Naive B cell (primary cell): ENCODE results near the gene RBFOX2. TPM values are rescaled to one million over a fixed set of nuclear protein-coding genes. Genes with fewer than 3 reads are reported as not detected.

Experiments used
- ATAC-seq, 2 donors: fragments of 150-1000 bp; cut with Tn5 transposase; 2 replicates each; pipeline ENCODE4 v1.10.0; 2021; ENCODE audit warnings: low read depth in 2 of 2, mild to moderate bottlenecking in 2 of 2, moderate library complexity in 2 of 2
- DNase-seq: peaks from one replicate; pipeline ENCODE4 v3.0.0; 2022
- H3K27ac Mint-ChIP-seq, 6 donors: one replicate each; pipeline ENCODE4 v1.8.0; 2020 to 2022; ENCODE audit warnings: mild to moderate bottlenecking in 6 of 6, mixed read lengths in 6 of 6, moderate library complexity in 5 of 6, inconsistent platforms in 2 of 6
- H3K27me3 Mint-ChIP-seq, 3 donors: one replicate each; pipeline ENCODE4 v1.8.0; 2021 to 2022; ENCODE audit warnings: mixed read lengths in 3 of 3, mild to moderate bottlenecking in 1 of 3
- H3K36me3 Mint-ChIP-seq, 2 donors: one replicate each; pipeline ENCODE4 v1.8.0; 2020 to 2022; ENCODE audit warnings: mixed read lengths in 2 of 2, inconsistent platforms in 1 of 2, mild to moderate bottlenecking in 1 of 2
- H3K4me1 Mint-ChIP-seq, 3 donors: one replicate each; pipeline ENCODE4 v1.8.0; 2020 to 2022; ENCODE audit warnings: mixed read lengths in 3 of 3, inconsistent platforms in 1 of 3, mild to moderate bottlenecking in 1 of 3, moderate library complexity in 1 of 3
- H3K4me3 Mint-ChIP-seq, 8 donors: one replicate each; pipeline ENCODE4 v1.8.0; 2020 to 2022; ENCODE audit warnings: mild to moderate bottlenecking in 8 of 8, mixed read lengths in 8 of 8, moderate library complexity in 8 of 8, inconsistent platforms in 2 of 8
- H3K9me3 Mint-ChIP-seq, 7 donors: one replicate each; pipeline ENCODE4 v1.8.0; 2020 to 2022; ENCODE audit warnings: mixed read lengths in 7 of 7, mild to moderate bottlenecking in 5 of 7, inconsistent platforms in 2 of 7, moderate library complexity in 1 of 7
- polyA plus RNA-seq, 6 donors: library from polyadenylated mRNA; unstranded; fragments of 300-500 nt; fragmentation: Illumina TruSeq; gene quantifications; one replicate each; pipeline ENCODE4 v1.2.3, GENCODE V29; 2021; ENCODE audit warnings: low read depth in 6 of 6

Gene RBFOX2
- polyA plus RNA-seq, 6 donors from 2014 or later: not detected

DNA sequence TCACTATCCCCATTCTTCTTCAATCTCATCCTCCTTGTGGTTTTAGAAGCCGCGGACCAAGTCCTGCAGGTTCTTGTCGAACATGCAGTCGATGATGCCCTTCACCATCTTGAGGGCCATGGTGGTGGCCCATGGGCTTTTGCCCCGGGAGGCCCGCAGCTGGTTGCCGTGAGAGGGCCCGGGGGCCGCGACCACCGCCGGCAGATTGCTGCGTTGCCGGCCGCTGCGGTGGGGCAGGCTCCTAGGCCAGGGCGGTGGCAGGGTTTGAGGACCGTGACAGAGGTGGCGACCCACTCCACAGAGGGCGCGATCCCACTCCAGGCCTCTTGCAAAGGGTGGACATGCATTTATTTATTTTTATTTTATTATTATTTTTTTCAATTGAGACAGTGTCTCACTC, 244.0 kb downstream of the RBFOX2 start:
- no peak overlapping the region for H3K4me3 Mint-ChIP-seq
- H3K9me3 Mint-ChIP-seq: no peaks in the 10 kb centered on the region
- ATAC-seq (no peak), DNase-seq (no peak)
- no peaks in the 10 kb centered on the region for H3K36me3 Mint-ChIP-seq
- no peak overlapping the region for H3K27ac Mint-ChIP-seq
- H3K4me1 Mint-ChIP-seq: no peaks in the 10 kb centered on the region
- H3K27me3 Mint-ChIP-seq: peaks cover 16 to 20% (median 18%) of the 10 kb centered on the region in 3 donors

DNA sequence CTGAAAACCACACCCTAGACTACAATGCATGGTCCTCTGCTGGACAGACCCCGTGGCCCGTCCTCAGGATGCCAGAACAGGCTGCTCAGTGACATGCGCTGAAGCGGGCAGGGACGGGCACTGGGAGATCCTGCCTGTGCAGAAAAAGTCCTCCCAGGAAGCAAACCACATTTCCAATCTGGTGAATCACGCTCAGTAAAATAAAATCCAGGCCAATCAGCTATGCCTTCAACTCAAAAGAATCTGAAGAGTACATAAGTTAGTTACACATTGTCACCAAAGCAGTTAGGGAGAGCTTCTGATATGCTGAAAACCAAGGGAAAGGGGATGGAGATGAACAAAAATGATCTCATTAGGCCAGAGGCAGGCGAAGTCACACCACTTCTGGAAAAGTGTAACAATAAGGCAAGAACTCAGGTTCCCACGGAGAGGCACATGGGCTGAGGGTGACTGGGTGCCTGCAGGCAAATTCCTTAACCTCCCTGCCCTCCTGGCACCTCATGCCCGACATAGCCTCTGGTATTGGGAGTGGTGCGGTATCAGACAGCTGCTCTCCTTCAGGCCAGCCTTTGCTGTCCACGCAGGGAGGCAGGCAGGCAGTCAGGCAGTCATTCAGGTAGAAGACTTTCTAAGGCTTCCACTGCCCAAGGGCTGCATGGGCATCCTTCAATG, 244.5 kb downstream of the RBFOX2 start:
- H3K9me3 Mint-ChIP-seq: no peaks in the 10 kb centered on the region
- no peaks in the 10 kb centered on the region for H3K36me3 Mint-ChIP-seq
- ATAC-seq: no peak

DNA sequence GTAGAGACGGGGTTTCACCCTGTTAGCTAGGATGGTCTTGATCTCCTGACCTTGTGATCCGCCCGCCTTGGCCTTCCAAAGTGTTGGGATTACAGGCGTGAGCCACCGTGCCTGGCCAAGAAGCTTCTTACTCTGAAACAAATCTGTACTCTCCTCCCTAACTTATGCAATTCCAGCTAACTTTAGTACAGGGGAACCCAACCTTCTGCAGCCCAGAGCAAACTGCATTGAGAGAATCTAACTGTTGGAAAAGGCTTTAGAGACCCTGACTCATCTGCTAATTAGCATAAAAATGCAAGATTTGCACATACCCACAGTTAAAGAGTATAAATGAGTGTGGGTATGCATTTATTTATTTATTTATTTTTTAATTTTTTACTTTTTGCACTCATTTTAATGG, 246.1 kb downstream of the RBFOX2 start:
- no peak overlapping the region for H3K4me3 Mint-ChIP-seq
- no peaks in the 10 kb centered on the region for H3K9me3 Mint-ChIP-seq
- no peak overlapping the region for H3K27ac Mint-ChIP-seq
- H3K36me3 Mint-ChIP-seq: no peaks in the 10 kb centered on the region
- H3K4me1 Mint-ChIP-seq: no peaks in the 10 kb centered on the region
- no peak for ATAC-seq
- DNase-seq: no peak
- H3K27me3 Mint-ChIP-seq: peaks cover 12 to 16% (median 14%) of the 10 kb centered on the region in 3 donors

More for the DNA sequence above, 244.5 kb downstream of the RBFOX2 start:
- no peak for DNase-seq
- Mint-ChIP-seq H3K4me3 (no peak overlapping the region), H3K27me3 (peaks cover 13 to 18% (median 16%) of the 10 kb centered on the region in 3 donors), H3K4me1 (no peaks in the 10 kb centered on the region), H3K27ac (no peak overlapping the region)

DNA sequence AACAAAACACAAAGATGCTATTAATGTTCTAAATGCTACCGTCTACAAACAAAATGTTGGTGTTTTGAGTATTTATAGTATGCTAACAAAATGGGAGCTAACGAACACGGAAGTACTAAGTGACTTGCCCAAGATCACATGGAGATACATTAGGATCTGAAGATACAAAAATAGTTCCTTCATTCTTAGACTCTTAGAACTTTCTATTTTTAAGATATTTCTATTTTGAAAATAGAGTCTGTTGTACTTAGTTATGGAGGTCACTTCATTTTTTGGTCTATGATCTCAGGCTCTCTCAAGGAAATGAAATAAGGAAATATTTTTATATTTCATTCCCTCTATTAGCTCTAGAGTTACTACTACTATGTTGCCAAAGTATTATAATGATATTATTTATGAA, 246.7 kb downstream of the RBFOX2 start:
- no peak for ATAC-seq
- H3K4me3 Mint-ChIP-seq: no peak overlapping the region
- H3K27me3 Mint-ChIP-seq: peaks cover 8 to 16% (median 14%) of the 10 kb centered on the region in 3 donors
- no peak overlapping the region for H3K27ac Mint-ChIP-seq
- no peaks in the 10 kb centered on the region for H3K4me1 Mint-ChIP-seq
- no peaks in the 10 kb centered on the region for H3K36me3 Mint-ChIP-seq
- no peaks in the 10 kb centered on the region for H3K9me3 Mint-ChIP-seq
- DNase-seq: no peak

DNA sequence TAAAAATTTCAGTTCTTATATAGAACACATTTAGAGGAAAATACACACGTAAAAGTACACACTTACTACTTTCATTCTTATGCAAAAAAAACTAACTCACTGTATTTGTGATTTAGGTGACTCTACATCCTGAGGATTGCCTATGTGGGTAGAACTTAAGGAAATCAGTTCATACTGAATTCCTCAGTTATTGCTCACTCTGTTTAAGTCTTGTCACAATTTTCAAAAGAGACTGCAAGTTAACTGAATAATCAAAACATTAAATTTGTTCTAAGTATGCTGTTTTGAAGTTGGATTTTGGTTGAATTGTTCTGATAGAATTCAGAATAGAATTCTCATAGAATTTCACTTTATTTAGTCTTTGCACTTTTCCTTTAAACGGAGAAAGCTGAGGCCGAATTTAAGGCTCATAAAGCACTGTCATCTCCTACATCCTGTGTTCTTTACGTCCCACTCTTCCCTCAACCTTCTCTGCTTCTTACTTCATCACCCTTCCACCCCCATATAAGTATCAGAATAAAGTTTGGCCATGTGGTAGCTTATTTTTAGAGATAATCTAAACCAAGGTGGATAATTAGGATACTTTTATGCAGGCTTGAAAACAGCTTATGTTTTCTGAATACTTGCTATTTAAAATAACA, 251.2 kb downstream of the RBFOX2 start:
- Mint-ChIP-seq H3K36me3 (no peaks in the 10 kb centered on the region), H3K27ac (no peak overlapping the region), H3K27me3 (peaks cover 6 to 20% (median 15%) of the 10 kb centered on the region in 3 donors), H3K4me3 (no peak overlapping the region), H3K4me1 (no peaks in the 10 kb centered on the region), H3K9me3 (no peaks in the 10 kb centered on the region)
- ATAC-seq (no peak), DNase-seq (no peak)

DNA sequence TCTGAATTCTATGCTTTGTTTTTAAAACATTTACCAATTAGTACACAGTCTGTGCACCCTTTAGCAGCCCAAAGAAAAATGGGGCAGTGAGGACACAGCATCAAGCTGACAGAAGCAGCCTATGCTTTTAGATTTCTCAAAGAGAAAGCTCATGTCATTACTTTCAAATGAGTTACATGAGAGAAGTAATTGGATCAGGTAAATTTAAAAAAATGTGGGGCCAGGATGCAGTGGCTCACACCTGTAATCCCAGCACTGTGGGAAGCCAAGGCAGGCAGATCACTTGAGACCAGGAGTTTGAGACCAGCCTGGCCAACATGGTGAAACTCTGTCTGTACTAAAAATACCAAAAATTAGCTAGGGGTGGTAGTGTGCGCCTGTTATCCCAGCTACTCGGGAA, 253.3 kb downstream of the RBFOX2 start:
- H3K27me3 Mint-ChIP-seq: peaks cover 6 to 20% (median 12%) of the 10 kb centered on the region in 3 donors
- no peak for DNase-seq
- H3K27ac Mint-ChIP-seq: no peak overlapping the region
- no peaks in the 10 kb centered on the region for H3K36me3 Mint-ChIP-seq
- H3K9me3 Mint-ChIP-seq: no peaks in the 10 kb centered on the region
- no peaks in the 10 kb centered on the region for H3K4me1 Mint-ChIP-seq
- H3K4me3 Mint-ChIP-seq: no peak overlapping the region
- ATAC-seq: no peak

DNA sequence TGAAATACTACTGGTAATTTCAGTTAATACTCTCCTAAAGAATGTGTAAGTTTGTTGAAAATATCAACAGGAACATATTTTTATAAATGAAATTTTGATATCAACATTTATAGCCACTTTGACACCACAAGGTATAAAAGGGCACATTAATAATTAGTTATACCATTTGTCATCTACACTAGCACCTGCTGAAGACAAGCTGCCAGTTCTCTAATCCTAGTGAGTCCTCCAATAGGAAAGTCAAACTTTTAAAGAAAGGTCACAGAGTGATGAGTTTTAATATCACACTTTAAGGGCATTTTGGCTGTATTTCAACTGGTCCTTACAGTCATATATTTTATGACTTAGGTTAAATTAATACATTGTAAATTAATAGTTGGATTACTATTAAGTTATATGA, 258.6 kb downstream of the RBFOX2 start:
- Mint-ChIP-seq H3K4me1 (no peaks in the 10 kb centered on the region), H3K4me3 (no peak overlapping the region), H3K27ac (no peak overlapping the region), H3K36me3 (no peaks in the 10 kb centered on the region), H3K9me3 (no peaks in the 10 kb centered on the region), H3K27me3 (peaks cover 13 to 37% (median 29%) of the 10 kb centered on the region in 3 donors)
- ATAC-seq: no peak
- DNase-seq: no peak

DNA sequence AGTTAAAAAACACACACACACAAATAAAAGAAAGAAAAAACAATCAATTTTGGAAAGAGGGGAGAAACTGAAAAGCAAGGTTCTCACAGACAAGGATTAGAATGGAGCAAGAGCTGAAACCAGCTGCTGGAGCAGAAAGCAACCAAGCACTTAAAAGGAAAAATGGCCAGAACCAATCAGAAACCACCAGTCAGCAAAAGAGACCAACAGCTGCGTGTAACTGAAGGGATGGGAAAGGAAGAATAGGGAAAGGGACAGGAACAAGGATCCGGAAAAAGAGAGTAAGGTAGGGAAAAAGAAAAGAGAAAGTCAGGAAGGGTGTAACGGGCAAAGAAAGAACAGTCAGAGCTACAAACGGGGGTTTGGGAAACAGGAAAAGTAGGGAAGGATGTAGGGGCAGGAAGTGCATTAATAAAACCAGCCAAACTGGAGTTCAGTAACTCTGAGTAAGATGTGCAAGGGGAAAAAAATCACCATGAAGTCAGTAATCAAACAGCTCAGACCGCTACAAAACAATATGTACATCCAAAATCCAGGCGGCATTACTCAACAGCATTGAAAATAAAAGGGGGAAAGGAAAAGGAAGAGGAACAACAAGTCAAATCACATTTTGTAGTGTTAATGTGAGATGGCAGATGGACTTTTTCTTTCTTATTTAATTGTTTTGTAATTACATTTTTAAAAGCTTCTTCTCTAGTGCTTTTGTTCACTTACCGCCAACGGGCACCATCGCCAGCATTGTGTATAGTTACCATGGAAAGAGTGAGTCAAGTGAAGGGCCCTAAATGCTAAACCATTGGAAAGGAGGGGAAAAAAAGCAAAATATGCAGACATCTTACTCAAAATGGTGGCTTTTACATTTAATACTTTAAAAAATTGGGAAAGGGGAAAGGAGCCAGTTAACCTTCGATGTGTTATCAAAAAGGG, 261.7 kb downstream of the RBFOX2 start:
- Mint-ChIP-seq H3K27me3 (peaks cover 27 to 37% (median 30%) of the 10 kb centered on the region in 3 donors), H3K9me3 (no peaks in the 10 kb centered on the region), H3K4me1 (no peaks in the 10 kb centered on the region), H3K36me3 (no peaks in the 10 kb centered on the region), H3K4me3 (no peak overlapping the region), H3K27ac (no peak overlapping the region)
- DNase-seq: no peak
- ATAC-seq: no peak

DNA sequence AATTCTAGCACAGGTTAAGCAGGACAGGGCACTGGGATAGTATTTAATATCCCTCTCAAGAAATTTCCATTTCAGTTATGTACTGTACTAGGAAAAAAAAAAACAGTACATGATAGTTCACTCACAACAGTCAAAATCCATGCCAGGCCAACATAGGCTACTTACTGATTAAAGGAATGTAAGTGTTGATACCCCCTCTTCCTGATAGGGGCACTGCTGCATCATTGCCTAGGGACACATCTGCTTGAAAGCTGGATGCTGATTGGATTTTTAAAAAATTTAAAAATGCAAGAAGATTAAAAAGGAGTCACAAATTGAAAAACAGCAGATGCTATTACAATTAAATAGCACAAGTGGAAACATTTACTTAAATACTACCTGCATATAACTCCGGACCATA, 267.6 kb downstream of the RBFOX2 start:
- no peak for ATAC-seq
- H3K36me3 Mint-ChIP-seq: no peaks in the 10 kb centered on the region
- peaks cover 53 to 72% (median 54%) of the 10 kb centered on the region in 3 donors for H3K27me3 Mint-ChIP-seq
- no peak overlapping the region for H3K27ac Mint-ChIP-seq
- no peaks in the 10 kb centered on the region for H3K4me1 Mint-ChIP-seq
- H3K9me3 Mint-ChIP-seq: peaks cover 0 to 3% (median 0%) of the 10 kb centered on the region in 7 donors
- no peak for DNase-seq
- H3K4me3 Mint-ChIP-seq: no peak overlapping the region

DNA sequence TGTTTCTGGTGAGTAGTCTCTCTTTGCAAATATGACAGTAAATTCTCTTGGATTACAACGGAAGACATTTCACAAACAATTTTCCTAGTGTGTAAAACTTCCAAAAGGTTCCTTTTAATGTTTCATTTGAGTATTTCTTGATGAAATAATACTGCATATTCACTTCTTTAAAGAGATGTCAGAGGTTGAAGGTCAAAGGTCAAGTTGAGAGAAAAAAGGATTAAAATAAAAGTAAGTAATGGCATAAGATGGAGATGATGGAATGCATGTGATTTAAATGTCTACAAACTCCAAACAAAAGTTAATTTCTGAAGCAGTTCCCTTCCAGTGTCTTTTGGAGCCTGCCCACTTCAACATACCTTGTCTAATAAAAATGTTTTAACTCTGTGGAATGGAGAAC, 270.2 kb downstream of the RBFOX2 start:
- Mint-ChIP-seq H3K4me1 (peaks cover 0 to 3% (median 0%) of the 10 kb centered on the region in 3 donors), H3K4me3 (no peak overlapping the region), H3K9me3 (peaks cover 0 to 3% (median 0%) of the 10 kb centered on the region in 7 donors), H3K27me3 (peaks cover 58 to 72% (median 62%) of the 10 kb centered on the region in 3 donors), H3K36me3 (no peaks in the 10 kb centered on the region), H3K27ac (no peak overlapping the region)
- no peak for ATAC-seq
- no peak for DNase-seq

DNA sequence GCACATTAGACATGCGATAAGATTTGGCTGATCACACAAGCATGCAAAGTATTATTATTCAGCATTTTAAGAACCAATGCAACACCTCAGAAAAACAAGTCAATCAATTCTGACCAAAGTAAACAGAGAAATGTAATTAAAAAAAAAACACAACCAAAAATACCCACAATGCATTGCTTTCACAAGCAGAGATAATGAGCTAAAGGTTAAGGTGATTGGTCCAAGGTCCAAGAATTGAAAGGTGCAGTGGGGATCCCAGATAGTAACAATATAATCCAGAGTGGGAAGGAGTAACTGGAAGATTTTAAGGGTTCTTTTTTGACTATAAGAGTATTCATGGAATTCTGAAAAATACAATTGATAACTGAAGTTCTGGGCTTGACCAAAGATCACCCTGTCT, 271.9 kb downstream of the RBFOX2 start:
- Mint-ChIP-seq H3K4me3 (no peak overlapping the region), H3K4me1 (peaks cover 10 to 13% (median 11%) of the 10 kb centered on the region in 3 donors), H3K36me3 (no peaks in the 10 kb centered on the region), H3K9me3 (peaks cover 0 to 3% (median 0%) of the 10 kb centered on the region in 7 donors), H3K27ac (no peak overlapping the region), H3K27me3 (peaks cover 74 to 83% (median 75%) of the 10 kb centered on the region in 3 donors)
- ATAC-seq (no peak), DNase-seq (no peak)

DNA sequence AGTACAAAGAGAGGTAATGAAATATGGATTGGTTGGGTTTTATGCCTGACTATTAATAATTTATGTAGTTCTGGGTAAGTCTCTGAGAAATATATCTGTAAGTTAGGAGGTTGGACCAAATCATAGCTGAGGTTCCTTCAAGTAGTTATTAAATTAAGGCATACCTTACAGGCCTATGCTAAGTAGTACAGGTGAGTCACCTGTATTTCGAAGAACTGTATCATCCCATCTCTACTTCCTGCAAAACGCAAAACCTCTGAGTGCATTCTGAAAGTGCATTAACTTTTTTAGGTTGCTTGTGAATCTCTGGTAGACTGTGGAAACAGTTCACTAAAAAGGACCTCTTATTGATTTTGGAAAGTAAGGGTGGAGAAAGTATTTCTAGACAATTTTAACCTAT, 273.9 kb downstream of the RBFOX2 start:
- peaks cover 75 to 84% (median 82%) of the 10 kb centered on the region in 3 donors for H3K27me3 Mint-ChIP-seq
- peaks cover 20 to 26% (median 25%) of the 10 kb centered on the region in 3 donors for H3K4me1 Mint-ChIP-seq
- peaks cover 0 to 3% (median 0%) of the 10 kb centered on the region in 7 donors for H3K9me3 Mint-ChIP-seq
- ATAC-seq: no peak
- no peak overlapping the region for H3K27ac Mint-ChIP-seq
- no peak overlapping the region for H3K4me3 Mint-ChIP-seq
- DNase-seq: no peak
- H3K36me3 Mint-ChIP-seq: no peaks in the 10 kb centered on the region

DNA sequence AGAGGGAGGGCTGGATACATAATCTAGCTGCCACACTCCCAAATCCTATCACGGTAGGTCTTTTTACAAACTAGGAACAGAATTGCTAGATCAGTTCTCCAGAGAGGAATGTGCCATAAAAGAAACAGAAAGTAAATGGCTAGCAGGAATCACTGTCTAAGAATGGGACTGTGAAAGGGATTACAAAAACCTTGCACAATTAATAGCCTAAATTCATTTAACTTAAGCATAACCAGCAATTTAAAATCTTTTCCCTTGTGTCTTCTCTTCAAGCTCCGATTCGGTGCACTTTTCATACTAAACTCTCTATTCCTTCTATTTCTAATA, 275.8 kb downstream of the RBFOX2 start:
- Mint-ChIP-seq H3K27me3 (peaks cover 69 to 75% (median 74%) of the 10 kb centered on the region in 3 donors), H3K4me1 (peaks cover 26 to 33% (median 31%) of the 10 kb centered on the region in 3 donors), H3K4me3 (no peak overlapping the region), H3K36me3 (no peaks in the 10 kb centered on the region), H3K9me3 (peaks cover 0 to 3% (median 0%) of the 10 kb centered on the region in 7 donors), H3K27ac (no peak overlapping the region)
- DNase-seq (no peak), ATAC-seq (no peak)
